ENCODE data around the gene ARNT2. TPM values are rescaled to one million over a fixed set of nuclear protein-coding genes. Genes with fewer than 3 reads are reported as not detected.

The ARNT2 gene
- total RNA-seq, 1 donor from 2014 or later, result 6.4 TPM

DNA sequence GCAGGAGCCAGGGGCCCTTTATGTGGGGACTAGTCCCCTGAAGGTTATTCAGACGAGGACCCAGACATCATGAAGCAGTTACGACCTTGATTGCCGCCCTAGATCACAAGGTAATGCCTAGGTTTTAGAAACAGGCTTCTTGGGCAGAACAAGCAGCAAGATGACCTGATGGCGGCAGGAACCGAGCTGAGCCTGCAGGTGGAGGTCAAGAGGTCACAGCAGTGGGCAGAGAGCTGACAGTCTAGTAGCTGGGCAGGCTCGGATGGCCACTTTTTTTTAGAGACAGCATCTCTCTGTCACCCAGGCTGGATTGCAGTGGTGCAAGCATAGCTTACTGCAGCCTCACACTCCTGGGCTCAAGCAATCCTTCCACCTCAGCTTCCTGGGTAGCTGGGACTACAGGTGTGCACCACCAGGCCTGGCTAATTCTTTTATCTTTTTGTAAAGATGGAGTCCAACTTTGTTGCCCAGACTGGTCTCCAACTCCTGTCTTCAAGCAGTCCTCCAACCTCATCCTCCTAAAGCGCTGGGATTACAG is 207.4 kb downstream of the ARNT2 start:
- Histone ChIP-seq H3K36me3 (no peaks in the 10 kb centered on the region), H3K9me3 (no peaks in the 10 kb centered on the region), H3K4me1 (no peaks in the 10 kb centered on the region), H3K4me3 (no peak overlapping the region), H3K27me3 (no peaks in the 10 kb centered on the region), H3K27ac (no peak overlapping the region)
- TF ChIP-seq, protein P1, sequence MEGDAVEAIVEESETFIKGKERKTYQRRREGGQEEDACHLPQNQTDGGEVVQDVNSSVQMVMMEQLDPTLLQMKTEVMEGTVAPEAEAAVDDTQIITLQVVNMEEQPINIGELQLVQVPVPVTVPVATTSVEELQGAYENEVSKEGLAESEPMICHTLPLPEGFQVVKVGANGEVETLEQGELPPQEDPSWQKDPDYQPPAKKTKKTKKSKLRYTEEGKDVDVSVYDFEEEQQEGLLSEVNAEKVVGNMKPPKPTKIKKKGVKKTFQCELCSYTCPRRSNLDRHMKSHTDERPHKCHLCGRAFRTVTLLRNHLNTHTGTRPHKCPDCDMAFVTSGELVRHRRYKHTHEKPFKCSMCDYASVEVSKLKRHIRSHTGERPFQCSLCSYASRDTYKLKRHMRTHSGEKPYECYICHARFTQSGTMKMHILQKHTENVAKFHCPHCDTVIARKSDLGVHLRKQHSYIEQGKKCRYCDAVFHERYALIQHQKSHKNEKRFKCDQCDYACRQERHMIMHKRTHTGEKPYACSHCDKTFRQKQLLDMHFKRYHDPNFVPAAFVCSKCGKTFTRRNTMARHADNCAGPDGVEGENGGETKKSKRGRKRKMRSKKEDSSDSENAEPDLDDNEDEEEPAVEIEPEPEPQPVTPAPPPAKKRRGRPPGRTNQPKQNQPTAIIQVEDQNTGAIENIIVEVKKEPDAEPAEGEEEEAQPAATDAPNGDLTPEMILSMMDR (IDR thresholded peaks at IDR 0.05), result no peak
- no peak for DNase-seq (ENCODE audit: low spot score in 2 of 2)
- intact Hi-C loops (cut with DNase I), result no loop called here

DNA sequence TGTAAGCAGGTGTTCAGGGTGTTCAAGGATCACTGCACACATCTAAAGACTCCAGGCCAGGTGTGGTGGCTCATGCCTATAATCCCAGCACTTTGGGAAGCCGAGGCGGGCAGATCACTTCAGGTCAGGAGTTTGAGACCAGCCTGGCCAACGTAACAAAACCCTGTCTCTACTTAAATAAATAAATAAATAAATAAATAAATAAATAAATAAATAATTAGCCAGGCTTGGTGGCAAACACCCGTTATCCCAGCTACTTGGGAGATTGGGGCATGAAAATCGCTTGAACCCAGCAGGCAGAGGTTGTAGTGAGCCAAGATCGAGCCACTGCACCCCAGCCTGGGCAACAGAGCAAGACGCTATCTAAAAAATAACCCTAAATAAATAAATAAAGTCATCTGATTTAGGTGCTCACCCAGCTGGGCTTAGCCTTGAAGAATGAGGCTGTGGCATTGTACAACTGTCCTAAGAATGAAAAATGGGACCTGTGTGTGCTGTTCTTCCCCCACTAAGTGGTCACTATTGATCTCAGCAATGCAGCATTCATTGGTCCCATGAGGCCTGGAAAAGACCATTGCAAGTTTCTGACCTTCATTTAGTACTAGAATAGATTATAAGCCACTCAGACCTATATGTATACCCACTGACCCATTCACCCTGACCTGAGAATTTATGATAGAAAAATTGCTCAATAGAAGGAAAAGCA is 208.1 kb downstream of the ARNT2 start:
- intact Hi-C loops (cut with DNase I), result no loop called here

DNA sequence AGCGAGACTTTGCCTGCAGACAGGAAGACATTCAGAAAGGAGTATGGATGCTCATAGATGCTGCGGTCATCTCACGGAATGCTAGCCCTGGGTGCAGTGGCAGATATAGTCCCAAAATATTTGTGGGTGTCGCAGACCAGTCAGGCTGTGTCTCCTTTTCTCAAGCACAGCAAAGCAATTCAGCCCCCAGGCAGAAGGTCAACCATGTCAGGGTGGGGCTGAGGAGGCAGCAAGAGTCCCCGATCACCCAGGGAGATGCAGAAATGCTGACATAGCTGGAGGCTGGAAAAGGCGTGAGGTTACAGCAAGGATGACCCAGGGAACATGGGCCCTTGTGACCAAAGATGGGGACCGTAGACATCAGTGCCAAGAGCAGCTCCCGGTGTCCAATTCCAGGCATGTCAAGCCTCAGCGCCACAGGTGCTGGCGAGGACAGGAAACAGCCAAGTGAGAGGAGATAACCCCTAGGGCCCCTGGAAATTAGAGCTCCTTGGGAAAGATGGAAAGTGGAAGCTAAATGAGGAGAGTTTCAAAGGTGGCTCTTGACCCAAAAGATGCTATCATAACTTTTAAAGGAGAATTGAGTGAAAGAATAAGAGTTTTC is 209.7 kb downstream of the ARNT2 start:
- intact Hi-C loops (cut with DNase I), result no loop called here
- H3K27ac ChIP-seq, result no peak overlapping the region
- TF ChIP-seq, protein P1 (IDR thresholded peaks at IDR 0.05), result no peak
- no peak for DNase-seq (ENCODE audit: low spot score in 2 of 2)
- no peaks in the 10 kb centered on the region for H3K9me3 ChIP-seq
- H3K4me1 ChIP-seq, result no peaks in the 10 kb centered on the region
- H3K27me3 ChIP-seq, result no peaks in the 10 kb centered on the region
- no peaks in the 10 kb centered on the region for H3K36me3 ChIP-seq
- H3K4me3 ChIP-seq, result no peak overlapping the region

More for the DNA sequence above, 208.1 kb downstream of the ARNT2 start:
- no peak for DNase-seq (ENCODE audit: low spot score in 2 of 2)
- TF ChIP-seq, protein P1 (IDR thresholded peaks at IDR 0.05), result no peak
- Histone ChIP-seq H3K9me3 (no peaks in the 10 kb centered on the region), H3K27me3 (no peaks in the 10 kb centered on the region), H3K36me3 (no peaks in the 10 kb centered on the region), H3K27ac (no peak overlapping the region), H3K4me1 (no peaks in the 10 kb centered on the region), H3K4me3 (no peak overlapping the region)

DNA sequence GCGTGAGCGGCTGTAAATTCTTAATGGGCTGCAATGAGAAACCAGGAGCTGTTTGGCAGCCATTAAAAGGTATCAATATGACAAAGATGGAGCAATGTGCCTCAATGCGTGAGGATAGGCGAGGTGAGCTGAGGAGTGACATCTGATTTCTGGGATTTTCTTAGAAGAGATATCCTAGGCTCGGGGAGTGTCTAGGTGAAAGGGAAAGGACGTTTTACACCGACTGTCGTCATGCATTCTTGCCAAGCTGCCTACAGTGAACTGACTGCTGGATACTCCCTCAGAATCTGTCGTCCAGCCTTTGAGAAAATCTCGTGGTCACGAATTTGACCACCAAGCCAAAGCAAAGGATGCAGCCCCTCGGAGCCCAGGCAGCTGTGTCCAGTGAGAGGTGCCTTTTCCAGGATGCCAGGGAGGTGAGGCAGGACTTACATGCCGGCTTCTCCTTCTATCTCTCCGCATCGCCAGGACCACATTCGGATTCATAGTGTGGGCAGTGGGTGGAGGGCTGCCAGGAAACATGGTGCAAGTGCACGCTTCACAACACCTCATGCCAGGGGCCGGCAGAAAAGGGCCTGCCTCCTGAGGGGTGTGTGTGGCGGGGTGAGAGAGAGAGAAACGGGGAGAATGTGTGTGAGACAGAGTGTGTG is 210.7 kb downstream of the ARNT2 start:
- H3K27ac ChIP-seq, result no peak overlapping the region
- intact Hi-C loops (cut with DNase I), result no loop called here
- no peaks in the 10 kb centered on the region for H3K4me1 ChIP-seq
- TF ChIP-seq, protein P1 (IDR thresholded peaks at IDR 0.05), result no peak
- no peak for DNase-seq (ENCODE audit: low spot score in 2 of 2)
- no peaks in the 10 kb centered on the region for H3K36me3 ChIP-seq
- no peaks in the 10 kb centered on the region for H3K27me3 ChIP-seq
- no peak overlapping the region for H3K4me3 ChIP-seq
- H3K9me3 ChIP-seq, result no peaks in the 10 kb centered on the region

DNA sequence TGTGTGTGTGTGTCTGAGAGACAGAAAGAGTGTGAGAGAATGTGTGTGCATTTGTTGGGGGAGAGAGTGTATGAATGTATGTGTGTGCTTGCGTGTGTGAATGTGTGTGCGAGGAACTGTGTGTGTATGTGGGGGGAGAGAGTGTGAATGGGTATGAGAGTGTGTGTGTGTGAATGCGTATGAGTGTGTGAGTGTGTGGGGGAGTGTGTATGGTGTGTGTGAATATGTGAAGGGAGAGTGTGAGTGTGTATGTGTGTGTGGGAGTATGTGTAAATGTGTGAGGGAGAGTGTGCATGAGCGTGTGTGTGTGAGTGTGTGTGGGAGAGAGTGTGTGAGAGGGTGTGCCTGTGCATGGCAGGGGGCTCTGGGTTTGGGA is 211.2 kb downstream of the ARNT2 start:
- H3K9me3 ChIP-seq, result no peaks in the 10 kb centered on the region
- H3K27me3 ChIP-seq, result no peaks in the 10 kb centered on the region
- H3K27ac ChIP-seq, result no peak overlapping the region
- H3K4me3 ChIP-seq, result no peak overlapping the region
- intact Hi-C loops (cut with DNase I), result no loop called here
- DNase-seq (ENCODE audit: low spot score in 2 of 2), result no peak
- no peaks in the 10 kb centered on the region for H3K36me3 ChIP-seq
- TF ChIP-seq, protein P1 (IDR thresholded peaks at IDR 0.05), result no peak
- H3K4me1 ChIP-seq, result no peaks in the 10 kb centered on the region
